Jurkat, Clone E6-1 (cell line): ENCODE data around the gene HDAC7.

Experiments used
- DNase-seq: peaks from one replicate; pipeline ENCODE4 v3.0.0-alpha.2; 2011; ENCODE audit warnings: low read depth, low spot score
- H3K4me3 ChIP-seq: 2 replicates; pipeline ENCODE4 v1.5.1; 2011; ENCODE audit warnings: mild to moderate bottlenecking, low read length, control low read depth, moderate library complexity

HDAC7 gene

DNA sequence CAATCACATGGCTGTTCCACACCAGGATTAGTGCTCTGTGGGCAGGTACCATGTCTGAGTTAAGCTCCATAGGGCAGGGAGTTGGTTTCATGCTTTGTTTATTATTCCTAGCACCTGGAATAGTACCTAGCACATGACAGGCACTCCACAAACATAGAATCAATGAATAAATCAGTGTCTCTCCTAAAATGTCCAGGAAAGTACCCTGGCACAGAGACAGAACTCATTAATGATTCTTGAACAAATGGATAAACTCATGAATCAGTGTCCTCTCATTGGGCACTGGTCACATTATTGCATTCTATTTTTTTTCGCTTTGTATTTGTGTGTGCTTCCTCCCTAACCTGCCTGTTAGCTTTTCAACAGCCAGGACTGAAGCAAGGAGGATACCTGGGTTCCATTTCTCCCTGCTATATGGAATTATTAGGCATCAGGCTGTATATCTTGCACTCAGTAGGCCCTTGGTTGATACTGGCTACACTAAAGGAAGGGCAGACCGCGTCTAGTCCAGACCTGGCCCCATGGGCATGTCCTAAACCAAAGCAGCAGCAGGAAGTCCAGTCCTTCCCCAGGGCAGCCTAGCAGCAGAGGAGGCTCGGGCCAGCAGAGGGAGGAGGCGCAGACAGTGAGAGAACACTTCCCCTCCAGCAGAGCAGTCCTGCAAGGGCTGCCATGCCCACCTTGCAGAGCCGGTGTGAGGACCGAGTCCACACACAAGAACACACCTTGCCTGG is 18.4 kb downstream of the HDAC7 start:
- no peak overlapping the region for H3K4me3 ChIP-seq
- no peak for DNase-seq

DNA sequence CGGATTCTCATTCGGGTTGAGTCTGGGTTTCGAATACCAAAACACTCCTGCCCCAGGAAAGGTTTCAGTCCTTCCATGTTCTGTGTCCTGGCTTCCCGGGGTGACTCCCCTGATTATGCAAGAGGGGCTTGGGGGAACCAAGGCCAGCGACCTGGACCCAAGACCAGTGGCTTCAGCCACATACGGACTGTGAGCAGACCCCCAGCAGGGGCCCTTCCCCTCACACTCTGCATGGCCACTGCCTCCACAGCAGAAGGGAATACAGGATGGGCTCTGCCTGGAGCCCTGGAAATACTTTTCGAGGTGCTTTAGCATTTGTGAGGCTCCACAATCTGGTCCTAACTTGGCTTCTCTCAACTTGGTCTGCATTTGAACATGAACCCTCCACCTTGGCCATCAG is 19.1 kb downstream of the HDAC7 start:
- no peak for DNase-seq
- H3K4me3 ChIP-seq, result no peak overlapping the region

DNA sequence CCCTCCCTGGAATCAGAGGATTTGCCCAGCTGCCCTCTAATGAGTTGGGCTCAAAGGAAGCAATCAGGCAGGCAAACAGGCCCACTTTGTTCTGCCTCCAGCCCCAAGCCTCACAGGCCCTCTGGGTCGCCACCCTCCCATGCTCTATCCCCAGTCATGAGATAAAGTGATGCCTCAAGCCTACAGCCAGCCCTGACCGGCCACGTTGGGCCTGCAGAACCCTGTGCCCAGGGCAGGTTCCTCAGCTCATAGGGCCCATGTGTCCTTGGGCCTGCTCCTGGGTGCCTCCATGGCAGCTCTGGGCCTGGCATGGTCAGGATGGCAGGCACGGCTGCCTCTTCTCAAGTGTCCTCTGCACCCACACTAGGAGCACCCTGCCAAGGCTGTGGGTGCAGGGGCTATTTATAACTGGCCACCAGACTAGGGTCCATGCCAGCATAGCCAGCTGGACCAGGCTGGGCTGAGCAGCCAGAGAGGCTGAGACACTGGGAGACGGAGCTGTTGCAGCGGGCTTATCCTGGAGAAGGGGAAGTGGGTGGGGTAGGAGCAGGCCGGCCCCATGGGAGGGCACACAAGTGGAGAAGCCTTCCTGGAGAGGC is 20.2 kb downstream of the HDAC7 start:
- DNase-seq, result no peak

DNA sequence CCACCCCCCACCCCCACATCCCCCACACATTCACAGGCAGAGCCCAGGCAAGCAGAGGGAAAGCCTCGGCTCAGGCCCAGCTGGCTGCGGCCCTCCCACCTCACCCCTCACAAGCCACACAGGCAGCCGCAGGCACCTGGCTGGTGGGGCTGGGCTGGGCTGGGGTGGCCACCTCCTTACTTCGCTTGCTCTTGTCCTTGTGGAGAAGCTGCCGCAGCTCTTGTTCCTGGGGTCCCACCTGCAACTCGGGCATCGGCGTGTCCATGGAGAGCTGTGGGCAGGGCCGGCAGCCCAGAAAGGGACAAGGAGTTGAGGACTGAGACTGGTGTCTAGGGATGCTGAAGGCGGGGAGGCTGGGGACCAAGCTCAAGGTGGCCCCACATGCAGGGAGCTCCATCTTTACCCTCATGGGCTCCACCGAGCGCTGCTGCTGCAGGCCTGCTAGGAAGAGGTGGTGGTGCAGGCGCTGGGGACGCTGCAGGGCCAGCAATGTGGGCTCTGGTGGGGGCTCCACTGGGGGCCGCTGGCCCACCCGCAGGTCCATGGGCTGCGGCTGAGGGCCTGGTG is 21.2 kb downstream of the HDAC7 start:
- no peak overlapping the region for H3K4me3 ChIP-seq
- no peak for DNase-seq

More for the DNA sequence above, 20.2 kb downstream of the HDAC7 start:
- H3K4me3 ChIP-seq, result no peak overlapping the region

- DNase-seq, result no peak
- H3K4me3 ChIP-seq, result no peak overlapping the region
Observed at GRCh38 chr12:47797441-47797840, 22.3 kb downstream of the HDAC7 start.

GRCh38 chr12:47795814-47796411 is 23.8 kb downstream of the HDAC7 start:
- no peak overlapping the region for H3K4me3 ChIP-seq
- DNase-seq, result no peak

DNA sequence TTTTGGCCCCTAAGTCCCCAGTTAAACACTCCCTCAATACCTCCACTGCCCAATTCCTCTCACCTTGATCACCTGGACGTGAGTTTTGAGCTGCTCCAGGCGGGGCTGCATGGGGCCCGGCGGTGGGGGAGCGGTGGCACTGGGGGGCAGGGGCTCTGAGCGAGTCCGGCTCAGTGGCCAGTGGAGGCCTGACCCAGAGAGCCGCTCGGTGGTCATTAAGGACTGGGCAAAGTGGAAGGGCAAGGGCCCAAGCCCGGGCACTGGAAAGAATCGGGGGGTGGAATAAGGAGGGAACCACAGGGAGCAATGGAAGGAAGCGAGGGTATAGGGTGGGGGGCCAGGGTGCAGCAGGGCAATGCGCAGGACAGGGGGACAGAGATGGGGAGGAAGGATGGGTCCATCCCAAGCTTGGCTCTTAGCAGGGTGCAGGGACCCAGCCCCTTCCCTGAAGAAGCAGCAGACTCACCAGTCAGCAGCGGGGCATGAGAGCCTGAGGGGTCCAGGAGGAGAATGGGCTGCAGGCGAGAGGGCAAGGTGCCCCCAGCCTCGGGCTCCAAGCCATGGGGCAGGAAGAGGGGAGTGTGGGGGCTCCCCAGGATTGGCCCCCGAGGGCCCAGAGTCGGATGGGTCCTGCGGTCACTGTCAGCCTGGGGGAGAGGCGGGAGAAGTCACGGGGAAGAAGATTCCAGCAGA is 24.4 kb downstream of the HDAC7 start:
- no peak for DNase-seq
- H3K4me3 ChIP-seq, result no peak overlapping the region

DNA sequence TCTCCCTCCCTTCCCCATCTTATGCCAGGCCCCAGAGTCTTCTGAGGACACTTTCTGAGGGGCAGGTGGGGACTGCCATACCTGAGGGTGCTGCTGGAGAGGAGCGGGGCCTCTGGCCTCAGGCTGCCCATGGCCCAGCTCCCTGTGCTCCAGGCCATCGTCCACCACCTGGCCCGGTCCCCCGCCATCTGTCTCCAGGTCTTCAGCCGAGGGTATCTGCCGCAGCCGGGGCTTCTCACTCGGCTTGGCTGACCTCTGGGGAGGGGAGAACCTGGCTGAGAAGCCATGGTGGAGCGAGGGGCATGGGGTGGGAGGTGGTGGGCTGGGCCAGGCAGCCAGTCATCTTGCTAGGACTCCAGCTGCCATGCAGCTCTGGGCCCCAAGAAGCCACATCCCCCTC is 25.0 kb downstream of the HDAC7 start:
- no peak for DNase-seq
- H3K4me3 ChIP-seq, result no peak overlapping the region

DNA sequence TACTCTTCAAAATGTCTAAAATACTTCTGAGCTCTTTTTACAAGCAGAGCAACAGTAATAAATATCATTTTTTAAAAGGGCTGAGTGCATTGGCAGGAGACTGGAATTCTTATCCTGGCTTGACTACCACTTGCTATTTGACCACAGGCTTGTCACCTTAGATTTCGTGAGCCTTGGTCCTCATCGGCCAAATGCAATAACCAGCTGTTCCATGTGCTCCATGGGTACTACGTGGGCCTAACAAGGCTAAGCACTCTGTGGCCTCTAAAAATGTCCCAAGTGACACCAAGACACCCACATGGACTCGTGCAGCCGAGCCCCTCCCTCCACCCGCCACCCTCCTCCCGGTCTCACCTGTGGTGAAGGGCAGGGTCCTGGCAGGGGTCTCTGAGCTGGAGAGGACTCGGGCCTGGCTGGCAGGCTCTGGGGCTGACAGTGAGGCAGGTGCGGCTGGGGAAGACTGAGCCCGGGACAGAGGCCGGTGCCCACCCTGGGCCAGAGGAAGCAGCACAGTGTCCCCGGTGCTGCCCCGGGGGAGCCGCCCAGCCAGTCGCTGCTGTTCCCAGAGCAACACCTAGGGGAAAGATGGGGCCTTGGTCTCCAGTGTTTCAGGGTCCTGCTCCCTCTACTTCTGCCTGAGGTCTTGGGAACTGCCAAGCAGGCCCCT is 26.6 kb downstream of the HDAC7 start:
- no peak for DNase-seq
- H3K4me3 ChIP-seq, result no peak overlapping the region

DNA sequence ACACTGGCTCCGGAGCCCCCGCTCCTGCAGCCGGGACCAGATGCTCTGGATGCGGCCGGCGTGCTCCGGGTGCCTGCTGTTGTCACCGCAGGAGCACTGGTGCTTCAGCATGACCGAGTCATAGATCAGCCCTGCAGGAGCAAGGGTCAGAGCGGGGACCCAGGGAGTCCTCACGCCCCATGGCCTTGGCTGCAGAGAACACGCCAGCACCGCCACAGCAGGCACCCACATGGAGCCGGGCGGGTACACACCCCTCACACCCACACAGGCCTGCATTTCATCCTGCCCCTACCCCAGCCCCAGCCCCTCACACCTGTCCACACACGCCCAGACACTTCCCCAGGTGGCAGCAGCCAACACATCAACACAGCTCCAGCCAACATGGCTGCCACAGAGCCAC is 27.8 kb downstream of the HDAC7 start:
- no peak overlapping the region for H3K4me3 ChIP-seq
- DNase-seq, result no peak

- no peak for DNase-seq
- no peak overlapping the region for H3K4me3 ChIP-seq
Observed at GRCh38 chr12:47791351-47791746, 28.4 kb downstream of the HDAC7 start.

DNA sequence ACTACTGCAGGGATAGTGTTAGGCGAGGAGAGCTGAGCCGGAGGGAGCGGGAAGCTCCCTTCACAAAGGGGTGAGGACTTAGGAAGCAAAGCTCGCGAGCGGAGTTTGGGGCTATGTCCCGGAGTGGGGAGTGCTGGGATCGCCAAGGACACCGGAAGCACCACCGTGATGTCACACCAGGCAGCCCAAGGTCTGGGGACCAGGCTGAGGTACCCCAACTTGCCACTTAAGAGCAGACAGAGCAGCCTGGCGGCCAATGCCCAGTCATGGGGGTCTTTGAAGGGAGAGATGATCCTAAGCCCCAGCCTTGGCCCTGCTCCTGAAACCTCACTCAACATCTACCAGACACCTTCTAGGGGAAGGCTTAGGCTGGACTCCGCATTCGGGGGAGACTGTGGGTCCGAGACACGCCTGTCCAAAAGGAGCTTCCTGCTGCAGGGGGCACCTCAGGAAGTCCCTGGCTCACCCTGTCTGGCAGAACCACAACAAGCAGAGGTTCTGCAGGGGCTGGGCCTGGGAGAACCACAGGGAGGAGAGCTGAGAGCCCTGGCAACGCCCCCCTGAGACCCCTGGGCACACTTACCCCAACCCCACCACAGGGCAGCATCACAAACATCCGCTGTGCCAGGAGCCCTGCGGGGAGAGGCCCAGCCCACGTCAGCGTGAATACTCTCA is 28.9 kb downstream of the HDAC7 start:
- no peak overlapping the region for H3K4me3 ChIP-seq
- no peak for DNase-seq

- H3K4me3 ChIP-seq, result no peak overlapping the region
- DNase-seq, result no peak
Observed at GRCh38 chr12:47789712-47790489, 29.8 kb downstream of the HDAC7 start.

GRCh38 chr12:47789141-47789540 is 30.6 kb downstream of the HDAC7 start:
- no peak overlapping the region for H3K4me3 ChIP-seq
- DNase-seq, result no peak

- no peak for DNase-seq
- H3K4me3 ChIP-seq, result no peak overlapping the region
Observed at GRCh38 chr12:47787596-47788319, 31.9 kb downstream of the HDAC7 start.

DNA sequence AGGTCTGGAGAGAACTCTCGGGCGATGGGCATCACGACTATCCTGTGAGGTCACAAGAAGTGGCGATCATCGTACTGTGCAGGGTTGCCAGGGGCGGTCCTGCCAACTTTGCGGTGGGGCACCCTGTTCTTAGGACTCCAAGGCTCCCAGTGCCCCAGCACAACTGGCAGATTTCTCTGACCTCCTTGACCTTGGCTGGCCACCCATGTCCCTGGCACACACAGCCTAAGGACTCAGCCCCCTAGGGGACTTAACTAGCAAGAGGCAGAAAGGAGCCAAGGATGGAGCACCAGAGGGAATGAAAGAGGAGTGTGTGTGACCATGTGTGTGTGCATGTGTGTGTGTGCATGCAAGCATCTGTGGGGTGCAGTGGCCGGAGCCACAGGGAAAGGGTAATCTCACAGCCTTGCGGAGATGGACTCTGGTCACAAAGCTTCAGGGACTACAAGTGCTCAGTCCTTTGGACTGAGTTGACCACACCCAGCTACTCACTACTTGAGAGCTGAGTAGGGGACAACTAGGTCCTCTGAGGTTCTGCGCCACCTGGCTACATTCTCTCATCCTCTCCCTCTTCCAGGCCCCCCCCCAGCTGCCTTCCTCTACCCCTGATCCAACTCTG is 32.9 kb downstream of the HDAC7 start:
- no peak for DNase-seq
- H3K4me3 ChIP-seq, result no peak overlapping the region
